HG02610 (cell line): Measurements from ENCODE around the gene TRPT1.

Experiments used
- ATAC-seq: cut with Tn5 transposase; IDR thresholded peaks from one replicate; pipeline ENCODE4 v1.9.1; 2021; ENCODE audit warnings: mild to moderate bottlenecking, moderate library complexity; ENCODE audit not compliant: unreplicated experiment

Gene TRPT1

DNA sequence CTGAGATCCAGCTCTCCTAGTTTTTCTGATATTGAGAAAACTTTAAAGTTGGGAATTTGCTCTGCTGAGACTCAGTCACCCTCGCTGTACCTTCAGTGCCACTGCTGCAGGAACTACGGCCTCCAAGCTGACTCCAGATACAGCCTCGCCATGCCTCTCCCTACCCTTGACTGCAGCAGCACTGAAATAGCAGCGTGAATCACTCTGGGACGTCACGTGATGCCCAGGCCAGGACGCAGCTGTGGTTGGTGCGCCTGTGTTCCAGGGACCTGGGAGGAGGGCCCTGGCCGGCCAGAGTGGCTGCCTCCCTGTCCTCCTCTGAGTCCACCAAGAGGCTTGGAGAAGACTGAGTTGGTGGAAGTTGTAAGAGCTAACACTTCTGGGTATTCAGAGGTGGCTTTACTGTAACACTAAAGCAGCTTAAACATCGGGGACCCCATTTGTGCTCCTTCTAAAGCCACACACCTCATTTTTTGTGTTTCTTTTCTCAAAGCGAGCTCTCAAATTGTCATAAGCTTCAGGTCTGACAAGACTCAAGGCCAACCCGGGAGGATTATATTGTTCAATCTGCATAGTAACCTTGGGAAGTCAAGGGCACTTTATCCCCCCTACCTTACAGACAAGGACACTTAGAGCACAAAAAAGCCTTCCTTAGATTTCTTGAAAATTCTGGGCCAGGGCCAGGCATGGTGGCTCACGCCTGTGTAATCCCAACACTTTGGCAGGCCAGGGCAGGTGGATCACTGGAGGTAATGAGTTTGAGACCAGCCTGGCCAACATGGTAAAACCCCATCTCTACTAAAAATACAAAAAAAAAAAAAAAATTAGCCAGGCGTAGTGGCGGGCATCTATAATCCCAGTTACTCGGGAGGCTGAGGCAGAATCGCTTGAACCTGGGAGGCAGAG is 44.2 kb downstream of the TRPT1 start:
- no peak for ATAC-seq

GRCh38 chr11:64180891-64181290 is 45.1 kb downstream of the TRPT1 start:
- no peak for ATAC-seq

DNA sequence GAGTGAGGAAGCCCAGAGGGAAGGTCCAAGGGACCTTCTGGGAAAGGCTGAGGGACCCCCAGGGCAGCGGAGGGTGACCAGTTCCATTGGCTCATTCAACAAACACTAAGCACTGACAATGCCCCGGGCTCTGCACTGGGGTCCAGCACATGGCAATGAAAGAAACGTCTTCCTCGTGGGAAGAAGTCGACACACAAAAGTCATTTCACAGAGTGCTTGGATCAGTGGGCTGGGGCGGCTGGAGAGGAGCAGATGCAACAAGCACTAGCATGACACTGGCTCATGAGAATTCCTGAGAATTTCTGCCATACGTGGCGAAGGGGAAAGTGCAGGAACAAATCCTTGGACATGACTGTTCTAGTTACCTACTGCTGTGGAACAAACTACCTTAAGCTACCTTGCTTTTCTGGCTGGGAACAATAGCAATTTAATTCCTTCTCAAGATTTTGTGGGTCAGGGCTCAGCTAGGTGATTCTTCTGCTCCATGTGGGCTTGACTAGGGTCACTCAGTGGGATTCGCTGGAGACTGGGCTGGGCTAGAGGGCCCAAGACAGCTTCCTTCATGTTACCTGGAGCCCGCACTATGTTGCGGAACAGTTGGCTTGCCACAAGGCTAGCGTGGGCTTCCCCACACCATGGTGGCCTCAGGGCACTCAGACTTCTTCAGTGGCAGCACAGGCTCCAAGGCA is 46.9 kb downstream of the TRPT1 start:
- no peak for ATAC-seq

DNA sequence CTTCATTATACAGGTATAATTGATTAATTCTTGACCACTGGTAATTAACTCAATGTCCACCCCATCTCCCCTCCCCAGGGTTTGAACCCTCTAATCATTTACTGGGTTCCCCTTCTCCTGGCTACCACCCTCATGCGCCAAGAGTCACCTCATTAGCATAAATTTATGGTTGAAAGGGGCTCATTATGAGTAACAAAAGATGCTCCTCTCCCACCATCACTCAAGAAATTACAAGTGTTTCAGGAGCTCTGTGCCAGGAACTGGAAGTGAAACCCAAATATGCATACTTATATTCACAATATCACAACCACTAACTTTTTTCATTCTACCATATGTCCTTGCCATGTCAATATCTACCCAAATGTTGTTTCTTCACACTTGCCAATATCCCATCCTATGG is 47.8 kb downstream of the TRPT1 start:
- peak; percentile 36 for ATAC-seq

DNA sequence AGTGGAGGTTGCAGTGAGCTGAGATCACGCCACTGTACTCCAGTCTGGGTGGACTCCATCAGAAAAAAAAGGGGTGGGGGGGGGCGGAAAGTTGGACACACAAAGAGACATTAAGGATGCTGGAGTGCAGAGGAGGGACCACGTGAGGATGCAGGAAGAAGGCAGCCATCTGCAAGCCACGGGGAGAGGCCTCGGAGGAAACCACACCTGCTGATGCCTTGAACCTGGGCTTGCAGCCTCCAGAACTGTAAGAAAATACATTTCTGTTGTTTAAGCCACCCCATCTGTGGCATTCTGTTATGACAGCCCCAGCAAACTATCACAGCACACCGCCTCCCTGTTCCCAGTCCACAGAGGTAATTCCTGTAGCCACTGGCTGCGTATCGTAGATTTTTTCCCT is 49.2 kb downstream of the TRPT1 start:
- ATAC-seq: no peak
